HG03064 (cell line): ENCODE measurements around the gene DMD.

ENCODE experiments used
- ATAC-seq: cut with Tn5 transposase; IDR thresholded peaks from one replicate; pipeline ENCODE4 v1.9.1; 2021; ENCODE audit warnings: low read depth; ENCODE audit not compliant: unreplicated experiment

The DMD gene

GRCh38 chrX:31931225-31931624 is 1280.1 kb downstream of the DMD start:
- no peak for ATAC-seq

- ATAC-seq = no peak
Measured at GRCh38 chrX:31929366-31929765, 1282.0 kb downstream of the DMD start.

- ATAC-seq = no peak
Measured at GRCh38 chrX:31921236-31921635, 1290.1 kb downstream of the DMD start.

- no peak for ATAC-seq
Measured at GRCh38 chrX:31909850-31910572, 1301.3 kb downstream of the DMD start.

GRCh38 chrX:31894152-31894551 is 1317.2 kb downstream of the DMD start:
- ATAC-seq = no peak

- ATAC-seq = no peak
Measured at GRCh38 chrX:31893525-31893924, 1317.8 kb downstream of the DMD start.

GRCh38 chrX:31889088-31889487 is 1322.3 kb downstream of the DMD start:
- ATAC-seq = no peak

- ATAC-seq = no peak
Measured at GRCh38 chrX:31884535-31884934, 1326.8 kb downstream of the DMD start.

- no peak for ATAC-seq
Measured at GRCh38 chrX:31872007-31872406, 1339.3 kb downstream of the DMD start.

- ATAC-seq = no peak
Measured at GRCh38 chrX:31870267-31870666, 1341.1 kb downstream of the DMD start.

GRCh38 chrX:31860686-31861085 is 1350.7 kb downstream of the DMD start:
- ATAC-seq = no peak

- no peak for ATAC-seq
Measured at GRCh38 chrX:31858915-31859314, 1352.4 kb downstream of the DMD start.

GRCh38 chrX:31854716-31855115 is 1356.6 kb downstream of the DMD start:
- ATAC-seq = no peak

- ATAC-seq = no peak
Measured at GRCh38 chrX:31851761-31852160, 1359.6 kb downstream of the DMD start.

- no peak for ATAC-seq
Measured at GRCh38 chrX:31847773-31848172, 1363.6 kb downstream of the DMD start.

GRCh38 chrX:31845003-31845402 is 1366.3 kb downstream of the DMD start:
- no peak for ATAC-seq

GRCh38 chrX:31838617-31839016 is 1372.7 kb downstream of the DMD start:
- no peak for ATAC-seq

- no peak for ATAC-seq
Measured at GRCh38 chrX:31837445-31838049, 1373.8 kb downstream of the DMD start.

GRCh38 chrX:31836479-31836878 is 1374.9 kb downstream of the DMD start:
- ATAC-seq = no peak

- ATAC-seq = no peak
Measured at GRCh38 chrX:31832263-31832662, 1379.1 kb downstream of the DMD start.

- no peak for ATAC-seq
Measured at GRCh38 chrX:31820430-31821210, 1390.7 kb downstream of the DMD start.

- no peak for ATAC-seq
Measured at GRCh38 chrX:31819455-31819854, 1391.9 kb downstream of the DMD start.
